Measurements from ENCODE around the gene WDR47. TPM values are rescaled to one million over a fixed set of nuclear protein-coding genes. Genes with fewer than 3 reads are reported as not detected.

WDR47 gene
- total RNA-seq (10 to 100 TPM; 16.3 to 17.7 TPM), polyA plus RNA-seq (1 to 10 TPM; 3.1 to 6.0 TPM)
- long read RNA-seq, donor 1, result 0 reads
- long read RNA-seq, donor 2, full-length matches to known transcripts, result 1 of 1 reads
- long read RNA-seq, donor 2, partial matches to known transcripts, result 0 of 1 reads
- long read RNA-seq, donor 2, other reads (novel, unspliced or antisense), result 0 of 1 reads
- long read RNA-seq, donor 3, result 0 reads
- long read RNA-seq, donor 4, result 0 reads
- long read RNA-seq, donor 5, result 0 reads

DNA sequence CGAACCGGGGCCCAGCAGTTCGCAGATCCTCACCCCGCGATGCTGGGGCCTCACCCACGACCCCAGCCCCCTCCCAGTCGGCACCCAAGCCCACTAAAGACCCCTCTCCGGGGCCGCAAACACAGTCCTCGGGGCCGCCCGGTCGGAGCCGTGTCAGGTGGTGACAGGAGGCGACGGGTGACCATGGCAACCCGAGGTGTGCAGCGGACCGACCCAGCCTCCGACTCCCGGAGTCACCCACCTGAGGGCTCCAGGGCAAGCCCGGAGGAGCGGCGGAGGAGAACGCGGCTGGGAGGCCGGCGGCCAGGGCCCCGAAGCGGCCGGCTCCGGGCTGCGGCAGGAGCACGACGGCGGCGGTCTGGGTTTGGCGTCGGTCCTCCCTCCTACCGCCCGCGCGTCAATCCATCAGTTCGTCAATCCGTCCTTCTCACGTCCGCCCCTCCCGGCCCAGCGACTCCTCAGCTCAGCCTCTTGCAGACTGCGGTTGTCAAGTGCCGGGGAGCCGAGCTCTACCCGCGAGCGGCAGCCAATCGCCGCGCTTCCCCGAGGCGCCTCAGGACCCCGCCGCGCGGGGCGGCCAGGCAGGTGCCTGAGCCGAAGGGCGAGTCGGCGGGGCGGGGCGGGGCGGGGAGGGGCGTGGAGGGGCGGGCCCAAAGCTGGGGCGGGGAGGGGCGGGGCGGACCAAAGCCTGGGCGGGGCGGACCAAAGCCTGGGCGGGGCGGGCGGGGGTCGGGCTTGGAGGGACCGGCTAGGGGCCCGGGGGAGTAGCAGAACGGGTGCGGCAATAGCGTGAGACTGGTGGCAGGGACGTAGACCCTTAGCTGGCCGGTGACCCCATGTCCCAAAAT lies at the start of gene WDR47:
WDR47 (minus strand) TSS at position 482 of the 848 bp plus-strand sequence. CDS start 18,590 bp downstream, outside the sequence.
- 0 to 2% methylated on average over 61 to 87 of the region's 90 CpGs for WGBS, 2 donors
- H3K9me3 ChIP-seq (ENCODE audit: control insufficient read depth in 4 of 4, insufficient read depth in 3 of 4, low read length in 3 of 4), result no peaks in the 10 kb centered on the region
- H3K27me3 ChIP-seq (ENCODE audit: control insufficient read depth in 3 of 3, insufficient read depth in 3 of 3, low read length in 2 of 3), result no peaks in the 10 kb centered on the region
- H3K9ac ChIP-seq (ENCODE audit: insufficient read depth in 1 of 2, low read length in 2 of 2), result peak within 1 kb of the TSS; percentile 65 to 68
- H3K27ac ChIP-seq (ENCODE audit: low read depth in 1 of 2, low read length in 1 of 2), result peak within 1 kb of the TSS; percentile 89
- peak within 1 kb of the TSS; percentile 96 for H3K4me3 ChIP-seq
- H3K4me1 ChIP-seq (ENCODE audit: control insufficient read depth in 5 of 5, insufficient read depth in 5 of 5, low read length in 5 of 5), result peaks cover 0 to 8% (median 0%) of the 10 kb centered on the region in 5 donors
- DNase-seq, result peak; percentile 91 to 95 (median 94)
- peak; percentile 98 for ATAC-seq (ENCODE audit: insufficient read depth, low FRiP score)
- H3K36me3 ChIP-seq (ENCODE audit: control insufficient read depth in 4 of 4, insufficient read depth in 4 of 4, low read length in 4 of 4), result no peaks in the 10 kb centered on the region
- TF ChIP-seq, protein P1, sequence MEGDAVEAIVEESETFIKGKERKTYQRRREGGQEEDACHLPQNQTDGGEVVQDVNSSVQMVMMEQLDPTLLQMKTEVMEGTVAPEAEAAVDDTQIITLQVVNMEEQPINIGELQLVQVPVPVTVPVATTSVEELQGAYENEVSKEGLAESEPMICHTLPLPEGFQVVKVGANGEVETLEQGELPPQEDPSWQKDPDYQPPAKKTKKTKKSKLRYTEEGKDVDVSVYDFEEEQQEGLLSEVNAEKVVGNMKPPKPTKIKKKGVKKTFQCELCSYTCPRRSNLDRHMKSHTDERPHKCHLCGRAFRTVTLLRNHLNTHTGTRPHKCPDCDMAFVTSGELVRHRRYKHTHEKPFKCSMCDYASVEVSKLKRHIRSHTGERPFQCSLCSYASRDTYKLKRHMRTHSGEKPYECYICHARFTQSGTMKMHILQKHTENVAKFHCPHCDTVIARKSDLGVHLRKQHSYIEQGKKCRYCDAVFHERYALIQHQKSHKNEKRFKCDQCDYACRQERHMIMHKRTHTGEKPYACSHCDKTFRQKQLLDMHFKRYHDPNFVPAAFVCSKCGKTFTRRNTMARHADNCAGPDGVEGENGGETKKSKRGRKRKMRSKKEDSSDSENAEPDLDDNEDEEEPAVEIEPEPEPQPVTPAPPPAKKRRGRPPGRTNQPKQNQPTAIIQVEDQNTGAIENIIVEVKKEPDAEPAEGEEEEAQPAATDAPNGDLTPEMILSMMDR (IDR thresholded peaks at IDR 0.05; ENCODE audit: control extremely low read depth, extremely low read depth), result no peak

- peak overlapping the region; percentile 85 to 99 for H3K27ac ChIP-seq (ENCODE audit: low read depth in 1 of 2, low read length in 1 of 2)
- peaks cover 4 to 12% (median 8%) of the 10 kb centered on the region in 4 donors for H3K36me3 ChIP-seq (ENCODE audit: control insufficient read depth in 4 of 4, insufficient read depth in 4 of 4, low read length in 4 of 4)
- peaks cover 0 to 3% (median 0%) of the 10 kb centered on the region in 4 donors for H3K9me3 ChIP-seq (ENCODE audit: control insufficient read depth in 4 of 4, insufficient read depth in 3 of 4, low read length in 3 of 4)
- H3K27me3 ChIP-seq (ENCODE audit: control insufficient read depth in 3 of 3, insufficient read depth in 3 of 3, low read length in 2 of 3), result no peaks in the 10 kb centered on the region
- peak; percentile 69 for ATAC-seq (ENCODE audit: insufficient read depth, low FRiP score)
- H3K9ac ChIP-seq (ENCODE audit: insufficient read depth in 1 of 2, low read length in 2 of 2), result peak overlapping the region; percentile 84 to 88
- H3K4me3 ChIP-seq, result peak overlapping the region; percentile 79
- peak in 1 of 3 donors; percentile 60 for DNase-seq
- TF ChIP-seq, protein P1 (IDR thresholded peaks at IDR 0.05; ENCODE audit: control extremely low read depth, extremely low read depth), result no peak
- peaks cover 6 to 16% (median 9%) of the 10 kb centered on the region in 5 donors for H3K4me1 ChIP-seq (ENCODE audit: control insufficient read depth in 5 of 5, insufficient read depth in 5 of 5, low read length in 5 of 5)
- 1% methylated on average over 13 of the region's 13 CpGs for WGBS, 2 donors
Measured at GRCh38 chr1:109091078-109091838, 49.4 kb upstream of the WDR47 start.

DNA sequence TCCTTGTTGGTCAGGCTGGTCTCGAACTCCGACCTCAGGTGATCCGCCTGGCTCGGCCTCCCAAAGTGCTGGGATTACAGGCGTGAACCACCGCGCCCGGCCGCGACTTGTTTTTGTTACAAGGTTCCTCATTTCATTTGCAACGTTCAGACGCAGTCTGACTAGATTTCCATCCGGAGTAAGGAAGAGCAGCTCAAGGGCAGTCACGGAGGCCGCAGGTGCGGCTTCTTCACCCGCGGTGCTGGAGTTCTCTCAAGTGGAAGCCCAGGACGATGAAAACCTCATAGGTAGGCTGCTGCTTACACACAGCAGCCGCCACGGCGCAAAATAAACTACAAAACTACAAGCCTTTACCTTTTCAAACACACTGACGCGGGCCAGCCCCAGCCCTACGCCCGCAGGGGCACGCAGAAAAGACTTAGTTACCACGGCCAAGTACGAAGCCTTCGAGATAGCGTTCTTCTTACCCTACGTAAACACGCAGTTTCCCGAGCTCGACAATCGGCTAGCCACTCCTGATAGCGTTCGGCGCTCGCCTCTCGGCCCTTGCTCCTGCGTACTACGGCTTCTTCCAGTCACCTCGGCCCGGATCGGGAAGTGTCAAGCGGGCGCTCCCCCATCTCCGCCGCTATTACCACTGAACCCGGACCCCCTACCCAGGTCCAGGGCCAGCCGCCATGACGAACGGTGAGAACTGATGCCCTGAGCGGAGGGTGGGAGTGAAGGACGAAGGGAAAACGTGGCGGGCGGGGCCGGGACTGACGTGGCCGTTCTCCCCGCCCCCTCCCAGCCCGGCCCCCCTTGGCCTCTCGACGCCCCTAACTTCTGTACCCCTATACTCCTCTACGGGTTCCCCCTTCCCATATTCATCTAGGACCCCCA lies 48.5 kb upstream of the WDR47 start, which contains the start of gene TMEM167B:
TMEM167B (plus strand) TSS at position 569 of the 882 bp plus-strand sequence; CDS start at position 678, 109 bp downstream.
- H3K4me3 ChIP-seq, result peak within 1 kb of the TSS; percentile 79
- H3K4me1 ChIP-seq (ENCODE audit: control insufficient read depth in 5 of 5, insufficient read depth in 5 of 5, low read length in 5 of 5), result peaks cover 6 to 16% (median 9%) of the 10 kb centered on the region in 5 donors
- peak; percentile 96 for ATAC-seq (ENCODE audit: insufficient read depth, low FRiP score)
- TF ChIP-seq, protein P1 (IDR thresholded peaks at IDR 0.05; ENCODE audit: control extremely low read depth, extremely low read depth), result no peak
- H3K9ac ChIP-seq (ENCODE audit: insufficient read depth in 1 of 2, low read length in 2 of 2), result peak within 1 kb of the TSS; percentile 84 to 88
- peaks cover 0 to 3% (median 0%) of the 10 kb centered on the region in 4 donors for H3K9me3 ChIP-seq (ENCODE audit: control insufficient read depth in 4 of 4, insufficient read depth in 3 of 4, low read length in 3 of 4)
- peaks cover 4 to 12% (median 8%) of the 10 kb centered on the region in 4 donors for H3K36me3 ChIP-seq (ENCODE audit: control insufficient read depth in 4 of 4, insufficient read depth in 4 of 4, low read length in 4 of 4)
- no peaks in the 10 kb centered on the region for H3K27me3 ChIP-seq (ENCODE audit: control insufficient read depth in 3 of 3, insufficient read depth in 3 of 3, low read length in 2 of 3)
- H3K27ac ChIP-seq (ENCODE audit: low read depth in 1 of 2, low read length in 1 of 2), result peak within 1 kb of the TSS; percentile 85 to 99
- peak; percentile 94 to 97 (median 96) for DNase-seq
- WGBS, 2 donors, result 2 to 3% methylated on average over 67 of the region's 67 CpGs

Data from lung (tissue), 16 donors.